ENCODE data around the gene SLC10A1.

DNA sequence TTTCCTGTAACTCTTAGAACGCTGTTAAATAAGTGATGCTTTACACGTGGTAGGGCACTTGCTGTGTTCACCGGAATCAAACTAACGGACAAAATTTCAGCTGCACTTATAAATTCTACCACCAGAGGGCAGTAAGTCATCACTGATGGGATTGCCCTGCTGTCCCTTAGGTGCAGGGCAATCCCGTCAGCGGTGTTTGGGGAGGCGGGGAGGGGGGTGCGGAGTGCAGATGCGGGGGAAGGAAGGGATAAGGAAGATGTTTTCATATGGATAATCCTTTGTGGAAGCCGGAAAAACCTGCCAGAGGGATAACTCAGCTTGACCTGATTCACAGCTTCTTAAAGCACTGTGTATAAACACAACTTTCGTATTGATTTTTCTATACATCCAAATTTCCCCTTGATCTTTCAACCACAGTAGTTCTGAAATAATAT lies 21.7 kb upstream of the SLC10A1 start:
- TF ChIP-seq, protein P1, sequence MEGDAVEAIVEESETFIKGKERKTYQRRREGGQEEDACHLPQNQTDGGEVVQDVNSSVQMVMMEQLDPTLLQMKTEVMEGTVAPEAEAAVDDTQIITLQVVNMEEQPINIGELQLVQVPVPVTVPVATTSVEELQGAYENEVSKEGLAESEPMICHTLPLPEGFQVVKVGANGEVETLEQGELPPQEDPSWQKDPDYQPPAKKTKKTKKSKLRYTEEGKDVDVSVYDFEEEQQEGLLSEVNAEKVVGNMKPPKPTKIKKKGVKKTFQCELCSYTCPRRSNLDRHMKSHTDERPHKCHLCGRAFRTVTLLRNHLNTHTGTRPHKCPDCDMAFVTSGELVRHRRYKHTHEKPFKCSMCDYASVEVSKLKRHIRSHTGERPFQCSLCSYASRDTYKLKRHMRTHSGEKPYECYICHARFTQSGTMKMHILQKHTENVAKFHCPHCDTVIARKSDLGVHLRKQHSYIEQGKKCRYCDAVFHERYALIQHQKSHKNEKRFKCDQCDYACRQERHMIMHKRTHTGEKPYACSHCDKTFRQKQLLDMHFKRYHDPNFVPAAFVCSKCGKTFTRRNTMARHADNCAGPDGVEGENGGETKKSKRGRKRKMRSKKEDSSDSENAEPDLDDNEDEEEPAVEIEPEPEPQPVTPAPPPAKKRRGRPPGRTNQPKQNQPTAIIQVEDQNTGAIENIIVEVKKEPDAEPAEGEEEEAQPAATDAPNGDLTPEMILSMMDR (conservative IDR thresholded peaks at IDR 0.05; ENCODE audit: low read depth, low read length), result peak; percentile 97
- TF ChIP-seq EZH2 (IDR thresholded peaks at IDR 0.05; ENCODE audit: low read length, unreplicated experiment), result no peak
